ENCODE measurements around the gene CSNK1E.
"Not testable (repeated sequence)": the region's sequence is repeated elsewhere in the genome, so short reads cannot be mapped to it uniquely, and the experiment has no call there.

DNA sequence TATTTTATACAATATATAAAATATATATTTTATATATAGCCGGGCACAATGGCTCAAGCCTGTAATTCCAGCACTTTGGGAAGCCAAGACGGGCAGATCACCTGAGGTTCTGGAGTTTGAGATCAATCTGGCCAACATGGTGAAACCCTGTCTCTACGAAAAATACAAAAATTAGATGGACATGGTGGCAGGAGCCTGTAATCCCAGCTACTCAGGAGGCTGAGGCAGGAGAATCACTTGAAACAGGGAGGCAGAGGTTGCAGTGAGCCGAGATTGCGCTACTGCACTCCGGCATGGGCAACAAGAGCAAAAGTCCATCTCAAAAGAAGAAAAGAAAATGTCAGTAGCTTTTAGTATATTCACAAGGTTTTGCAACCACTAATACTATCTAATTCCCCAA, 22.7 kb upstream of the CSNK1E start:
- not testable (repeated sequence) for TF ChIP-seq CTCF (IDR thresholded peaks at IDR 0.05); ZFX (IDR thresholded peaks at IDR 0.05; ENCODE audit: borderline replicate concordance)
